ENCODE measurements around the gene ZSCAN30.

DNA sequence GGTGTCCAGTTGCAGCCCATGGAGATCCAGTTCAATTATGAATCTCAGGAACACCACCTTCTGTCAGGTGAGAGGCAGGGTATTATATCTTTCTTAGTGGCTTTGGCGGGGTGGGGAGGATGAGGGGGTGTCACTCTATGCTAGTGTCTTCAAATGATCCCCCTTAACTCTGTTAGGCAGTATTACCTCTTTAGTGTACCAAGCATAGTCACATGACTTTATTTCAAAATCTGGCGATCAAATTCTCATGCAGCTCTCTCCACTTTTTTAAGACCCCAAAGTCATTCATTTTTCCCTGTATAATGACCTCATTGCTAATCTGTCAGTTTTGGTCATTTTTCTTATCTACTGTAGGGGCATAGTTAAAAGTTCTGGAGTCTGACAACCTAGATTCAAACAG is 1.1 kb upstream of the ZSCAN30 start:
- TF ChIP-seq, protein P1, sequence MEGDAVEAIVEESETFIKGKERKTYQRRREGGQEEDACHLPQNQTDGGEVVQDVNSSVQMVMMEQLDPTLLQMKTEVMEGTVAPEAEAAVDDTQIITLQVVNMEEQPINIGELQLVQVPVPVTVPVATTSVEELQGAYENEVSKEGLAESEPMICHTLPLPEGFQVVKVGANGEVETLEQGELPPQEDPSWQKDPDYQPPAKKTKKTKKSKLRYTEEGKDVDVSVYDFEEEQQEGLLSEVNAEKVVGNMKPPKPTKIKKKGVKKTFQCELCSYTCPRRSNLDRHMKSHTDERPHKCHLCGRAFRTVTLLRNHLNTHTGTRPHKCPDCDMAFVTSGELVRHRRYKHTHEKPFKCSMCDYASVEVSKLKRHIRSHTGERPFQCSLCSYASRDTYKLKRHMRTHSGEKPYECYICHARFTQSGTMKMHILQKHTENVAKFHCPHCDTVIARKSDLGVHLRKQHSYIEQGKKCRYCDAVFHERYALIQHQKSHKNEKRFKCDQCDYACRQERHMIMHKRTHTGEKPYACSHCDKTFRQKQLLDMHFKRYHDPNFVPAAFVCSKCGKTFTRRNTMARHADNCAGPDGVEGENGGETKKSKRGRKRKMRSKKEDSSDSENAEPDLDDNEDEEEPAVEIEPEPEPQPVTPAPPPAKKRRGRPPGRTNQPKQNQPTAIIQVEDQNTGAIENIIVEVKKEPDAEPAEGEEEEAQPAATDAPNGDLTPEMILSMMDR (IDR thresholded peaks at IDR 0.05 in 8 of 11, conservative IDR thresholded peaks at IDR 0.05 in 3 of 11) = no peak
- TF ChIP-seq POLR2A (IDR thresholded peaks at IDR 0.05) = no peak

All from spleen (tissue), 7 donors.